GM19397 (cell line): ENCODE data around the gene PC.

Source experiments
- ATAC-seq: cut with Tn5 transposase; IDR thresholded peaks from one replicate; pipeline ENCODE4 v1.9.1; 2021; ENCODE audit warnings: mild to moderate bottlenecking, moderate library complexity; ENCODE audit not compliant: unreplicated experiment

The PC gene

GRCh38 chr11:66912911-66913310 lies 45.3 kb downstream of the PC start:
- ATAC-seq: no peak

- ATAC-seq: no peak
These were observed 45.8 kb downstream of the PC start for GRCh38 chr11:66912361-66912760.

GRCh38 chr11:66910669-66911068 lies 47.5 kb downstream of the PC start:
- ATAC-seq: no peak

GRCh38 chr11:66910016-66910415 lies 48.2 kb downstream of the PC start:
- ATAC-seq: no peak

- ATAC-seq: no peak
These were observed 49.0 kb downstream of the PC start for GRCh38 chr11:66909181-66909580.

- ATAC-seq: no peak
These were observed 50.2 kb downstream of the PC start for GRCh38 chr11:66907751-66908630.

- ATAC-seq: no peak
These were observed 52.0 kb downstream of the PC start for GRCh38 chr11:66906061-66906733.

GRCh38 chr11:66905631-66906030 lies 52.6 kb downstream of the PC start:
- ATAC-seq: no peak

GRCh38 chr11:66904981-66905521 lies 53.1 kb downstream of the PC start:
- no peak for ATAC-seq

- ATAC-seq: no peak
These were observed 53.6 kb downstream of the PC start for GRCh38 chr11:66904561-66904960.

- ATAC-seq: no peak
These were observed 54.1 kb downstream of the PC start for GRCh38 chr11:66904055-66904454.

- ATAC-seq: no peak
These were observed 55.6 kb downstream of the PC start for GRCh38 chr11:66902486-66903177.

GRCh38 chr11:66901964-66902390 lies 56.2 kb downstream of the PC start:
- no peak for ATAC-seq

GRCh38 chr11:66894141-66894540 lies 64.0 kb downstream of the PC start:
- ATAC-seq: no peak

- ATAC-seq: no peak
These were observed 65.3 kb downstream of the PC start for GRCh38 chr11:66892911-66893310.

- peak; percentile 61 for ATAC-seq
These were observed 66.1 kb downstream of the PC start for GRCh38 chr11:66891851-66892660.

GRCh38 chr11:66889960-66890359 lies 68.2 kb downstream of the PC start:
- ATAC-seq: no peak

GRCh38 chr11:66888282-66888681 lies 69.9 kb downstream of the PC start:
- ATAC-seq: no peak

GRCh38 chr11:66887526-66887925 lies 70.7 kb downstream of the PC start:
- no peak for ATAC-seq

GRCh38 chr11:66886671-66887221 lies 71.4 kb downstream of the PC start:
- no peak for ATAC-seq
